Measurements from ENCODE around the gene FANCD2OS. TPM values are rescaled to one million over a fixed set of nuclear protein-coding genes. Genes with fewer than 3 reads are reported as not detected.
A peak's percentile ranks its signal among the peaks of the same experiment; 100 is the strongest.

The FANCD2OS gene
- polyA plus RNA-seq (2013, experiment 1 of 2): not detected
- polyA plus RNA-seq (2013, experiment 2 of 2): not detected

- Histone ChIP-seq H3K4me1 (ENCODE audit: control insufficient read depth, insufficient read depth, low read length, poor library complexity, severe bottlenecking) (no peaks in the 10 kb centered on the region), H3K4me3 (ENCODE audit: extremely low read depth, insufficient read depth, low read length, poor library complexity, severe bottlenecking) (no peak within 1 kb of the TSS), H3K9me3 (ENCODE audit: control insufficient read depth, low read length) (no peaks in the 10 kb centered on the region), H3K36me3 (ENCODE audit: control insufficient read depth, insufficient read depth, low read length) (no peaks in the 10 kb centered on the region), H3K27ac (ENCODE audit: low read depth, low read length, severe bottlenecking) (no peak within 1 kb of the TSS)
- WGBS, 2 experiments (ENCODE audit: insufficient coverage in 2 of 2): 97% methylated on average over 23 to 28 of the region's 28 CpGs
Measured at GRCh38 chr3:10108091-10108490, at the start of gene FANCD2OS. TSS of gene FANCD2OS (minus strand) at chr3:10108255. CDS start at chr3:10104774, 3,481 bp downstream.

- 97 to 100% methylated on average over 2 to 3 of the region's 4 CpGs for WGBS, 2 experiments (ENCODE audit: insufficient coverage in 2 of 2)
- peaks cover 9% of the 10 kb centered on the region for H3K36me3 ChIP-seq (ENCODE audit: control insufficient read depth, insufficient read depth, low read length)
- H3K9me3 ChIP-seq (ENCODE audit: control insufficient read depth, low read length): no peaks in the 10 kb centered on the region
- no peak overlapping the region for H3K27ac ChIP-seq (ENCODE audit: low read depth, low read length, severe bottlenecking)
- no peaks in the 10 kb centered on the region for H3K4me1 ChIP-seq (ENCODE audit: control insufficient read depth, insufficient read depth, low read length, poor library complexity, severe bottlenecking)
- H3K4me3 ChIP-seq (ENCODE audit: extremely low read depth, insufficient read depth, low read length, poor library complexity, severe bottlenecking): no peak overlapping the region
Measured at GRCh38 chr3:10157031-10157430, 49.0 kb upstream of the FANCD2OS start.

- Histone ChIP-seq H3K9me3 (ENCODE audit: control insufficient read depth, low read length) (no peaks in the 10 kb centered on the region), H3K27ac (ENCODE audit: low read depth, low read length, severe bottlenecking) (no peak overlapping the region), H3K4me3 (ENCODE audit: extremely low read depth, insufficient read depth, low read length, poor library complexity, severe bottlenecking) (no peak overlapping the region), H3K4me1 (ENCODE audit: control insufficient read depth, insufficient read depth, low read length, poor library complexity, severe bottlenecking) (no peaks in the 10 kb centered on the region), H3K36me3 (ENCODE audit: control insufficient read depth, insufficient read depth, low read length) (peaks cover 20% of the 10 kb centered on the region)
- WGBS, 2 experiments (ENCODE audit: insufficient coverage in 2 of 2): 83 to 97% methylated on average over 2 to 3 of the region's 4 CpGs
Measured at GRCh38 chr3:10155658-10156057, 47.6 kb upstream of the FANCD2OS start.

GRCh38 chr3:10155123-10155472 is 47.0 kb upstream of the FANCD2OS start:
- Histone ChIP-seq H3K36me3 (ENCODE audit: control insufficient read depth, insufficient read depth, low read length) (peaks cover 26% of the 10 kb centered on the region), H3K27ac (ENCODE audit: low read depth, low read length, severe bottlenecking) (peak overlapping the region; percentile 43), H3K4me3 (ENCODE audit: extremely low read depth, insufficient read depth, low read length, poor library complexity, severe bottlenecking) (no peak overlapping the region), H3K9me3 (ENCODE audit: control insufficient read depth, low read length) (no peaks in the 10 kb centered on the region), H3K4me1 (ENCODE audit: control insufficient read depth, insufficient read depth, low read length, poor library complexity, severe bottlenecking) (no peaks in the 10 kb centered on the region)
- WGBS, 2 experiments (ENCODE audit: insufficient coverage in 2 of 2): 100% methylated on average over 2 of the region's 4 CpGs

DNA sequence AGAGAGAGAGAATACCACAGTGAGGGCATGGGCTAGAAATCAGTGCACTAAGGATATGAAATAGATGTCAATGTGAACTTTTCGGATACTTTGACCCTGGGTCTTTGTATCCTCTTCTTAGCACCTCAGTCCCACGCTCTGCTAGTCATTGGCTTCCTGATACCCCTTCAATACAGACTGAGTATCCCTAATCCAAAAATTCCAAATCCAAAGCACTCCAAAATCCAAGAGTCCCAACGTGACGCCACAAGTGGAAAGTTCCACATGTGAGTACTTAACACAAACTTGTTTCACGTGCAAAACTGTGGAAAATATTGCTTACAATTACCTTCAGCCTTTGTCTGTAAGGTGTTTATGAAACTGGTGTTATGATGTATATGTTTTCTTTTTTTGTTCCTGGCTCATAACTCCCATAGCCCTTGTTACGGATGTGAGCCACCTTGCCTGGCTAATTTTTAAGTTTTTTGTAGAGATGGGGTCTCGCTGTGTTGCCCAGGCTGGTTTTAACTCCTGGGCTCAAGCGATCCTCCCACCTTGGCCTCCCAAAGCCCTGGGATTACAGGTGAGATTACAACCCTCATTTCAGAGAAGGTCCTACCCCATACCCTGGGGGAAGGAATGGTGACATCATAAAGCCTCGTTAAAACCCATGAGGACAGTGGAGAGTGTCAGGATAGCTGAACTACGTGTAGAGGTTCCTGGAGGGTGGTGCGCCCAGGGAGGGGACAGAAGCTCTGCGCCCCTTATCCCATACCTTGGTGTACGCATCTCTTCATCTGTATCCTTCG is 46.5 kb upstream of the FANCD2OS start:
- 96 to 97% methylated on average over 8 to 10 of the region's 14 CpGs for WGBS, 2 experiments (ENCODE audit: insufficient coverage in 2 of 2)
- Histone ChIP-seq H3K36me3 (ENCODE audit: control insufficient read depth, insufficient read depth, low read length) (peaks cover 32% of the 10 kb centered on the region), H3K4me3 (ENCODE audit: extremely low read depth, insufficient read depth, low read length, poor library complexity, severe bottlenecking) (no peak overlapping the region), H3K9me3 (ENCODE audit: control insufficient read depth, low read length) (no peaks in the 10 kb centered on the region), H3K4me1 (ENCODE audit: control insufficient read depth, insufficient read depth, low read length, poor library complexity, severe bottlenecking) (no peaks in the 10 kb centered on the region), H3K27ac (ENCODE audit: low read depth, low read length, severe bottlenecking) (no peak overlapping the region)

- H3K4me1 ChIP-seq (ENCODE audit: control insufficient read depth, insufficient read depth, low read length, poor library complexity, severe bottlenecking): no peaks in the 10 kb centered on the region
- no peak overlapping the region for H3K27ac ChIP-seq (ENCODE audit: low read depth, low read length, severe bottlenecking)
- no peaks in the 10 kb centered on the region for H3K9me3 ChIP-seq (ENCODE audit: control insufficient read depth, low read length)
- 82 to 92% methylated on average over 5 of the region's 6 CpGs for WGBS, 2 experiments (ENCODE audit: insufficient coverage in 2 of 2)
- no peak overlapping the region for H3K4me3 ChIP-seq (ENCODE audit: extremely low read depth, insufficient read depth, low read length, poor library complexity, severe bottlenecking)
- peaks cover 59% of the 10 kb centered on the region for H3K36me3 ChIP-seq (ENCODE audit: control insufficient read depth, insufficient read depth, low read length)
Measured at GRCh38 chr3:10150987-10151386, 42.9 kb upstream of the FANCD2OS start.

GRCh38 chr3:10149226-10149625 is 41.2 kb upstream of the FANCD2OS start:
- Histone ChIP-seq H3K4me1 (ENCODE audit: control insufficient read depth, insufficient read depth, low read length, poor library complexity, severe bottlenecking) (no peaks in the 10 kb centered on the region), H3K36me3 (ENCODE audit: control insufficient read depth, insufficient read depth, low read length) (peaks cover 69% of the 10 kb centered on the region), H3K27ac (ENCODE audit: low read depth, low read length, severe bottlenecking) (no peak overlapping the region), H3K4me3 (ENCODE audit: extremely low read depth, insufficient read depth, low read length, poor library complexity, severe bottlenecking) (no peak overlapping the region), H3K9me3 (ENCODE audit: control insufficient read depth, low read length) (no peaks in the 10 kb centered on the region)
- 96 to 98% methylated on average over 6 to 7 of the region's 8 CpGs for WGBS, 2 experiments (ENCODE audit: insufficient coverage in 2 of 2)

GRCh38 chr3:10145685-10146084 is 37.6 kb upstream of the FANCD2OS start:
- Histone ChIP-seq H3K9me3 (ENCODE audit: control insufficient read depth, low read length) (no peaks in the 10 kb centered on the region), H3K36me3 (ENCODE audit: control insufficient read depth, insufficient read depth, low read length) (peaks cover 67% of the 10 kb centered on the region), H3K4me3 (ENCODE audit: extremely low read depth, insufficient read depth, low read length, poor library complexity, severe bottlenecking) (no peak overlapping the region), H3K4me1 (ENCODE audit: control insufficient read depth, insufficient read depth, low read length, poor library complexity, severe bottlenecking) (peaks cover 5% of the 10 kb centered on the region), H3K27ac (ENCODE audit: low read depth, low read length, severe bottlenecking) (no peak overlapping the region)
- WGBS, 2 experiments (ENCODE audit: insufficient coverage in 2 of 2): 100% methylated on average over 1 of the region's 4 CpGs; no CpG with 5 or more reads in 1 of the 2 experiments

GRCh38 chr3:10142707-10143560 is 34.9 kb upstream of the FANCD2OS start:
- Histone ChIP-seq H3K36me3 (ENCODE audit: control insufficient read depth, insufficient read depth, low read length) (peaks cover 46% of the 10 kb centered on the region), H3K9me3 (ENCODE audit: control insufficient read depth, low read length) (no peaks in the 10 kb centered on the region), H3K4me3 (ENCODE audit: extremely low read depth, insufficient read depth, low read length, poor library complexity, severe bottlenecking) (peak overlapping the region; percentile 65), H3K4me1 (ENCODE audit: control insufficient read depth, insufficient read depth, low read length, poor library complexity, severe bottlenecking) (peaks cover 5% of the 10 kb centered on the region), H3K27ac (ENCODE audit: low read depth, low read length, severe bottlenecking) (no peak overlapping the region)
- 90 to 94% methylated on average over 19 to 27 of the region's 29 CpGs for whole genome bisulfite sequencing, 2 experiments (ENCODE audit: insufficient coverage in 2 of 2)

GRCh38 chr3:10140996-10141546 is 33.0 kb upstream of the FANCD2OS start:
- H3K27ac ChIP-seq (ENCODE audit: low read depth, low read length, severe bottlenecking): no peak overlapping the region
- WGBS, 2 experiments (ENCODE audit: insufficient coverage in 2 of 2): 92 to 94% methylated on average over 14 to 17 of the region's 23 CpGs
- peak overlapping the region; percentile 65 for H3K4me3 ChIP-seq (ENCODE audit: extremely low read depth, insufficient read depth, low read length, poor library complexity, severe bottlenecking)
- peaks cover 5% of the 10 kb centered on the region for H3K4me1 ChIP-seq (ENCODE audit: control insufficient read depth, insufficient read depth, low read length, poor library complexity, severe bottlenecking)
- H3K9me3 ChIP-seq (ENCODE audit: control insufficient read depth, low read length): no peaks in the 10 kb centered on the region
- peaks cover 28% of the 10 kb centered on the region for H3K36me3 ChIP-seq (ENCODE audit: control insufficient read depth, insufficient read depth, low read length)
